OCI-LY7 (cell line): Measurements from ENCODE around the gene INPP4A. TPM values are rescaled to one million over a fixed set of nuclear protein-coding genes. Genes with fewer than 3 reads are reported as not detected.

ENCODE experiments used
- BruUV-seq: library from RNA; stranded (reverse); fragments of 400-500 nt; replicated peaks from 2 replicates; lab custom pipeline; 2021; lab: Mats Ljungman, UMichigan
- CTCF ChIA-PET: fragments of 300-600 bp; sonication (Branson Sonifier 250); formaldehyde crosslinking; loops from one replicate; lab custom pipeline; 2022; ENCODE audit warnings: antibody characterized with exemption; ENCODE audit not compliant: unreplicated experiment; lab: Charles Lee
- POLR2A ChIA-PET: fragments of 300-600 bp; sonication (Branson Sonifier 250); formaldehyde crosslinking; loops from one replicate; lab custom pipeline; 2022; ENCODE audit warnings: antibody characterized with exemption; lab: Charles Lee
- DNase-seq: peaks from one replicate; pipeline ENCODE4 v3.0.0-alpha.2; 2015; ENCODE audit warnings: low spot score
- H2AFZ ChIP-seq: fragments of 200-600 bp; sonication (generic), shearing (Covaris generic); 2 replicates; pipeline ENCODE4 v1.6.1; 2014; ENCODE audit warnings: mild to moderate bottlenecking, antibody characterized with exemption, low read length, moderate library complexity
- H3K27ac ChIP-seq: fragments of 200-600 bp; sonication (generic); 2 replicates; pipeline ENCODE4 v1.5.1; 2014; ENCODE audit warnings: mixed run types, low read depth, mild to moderate bottlenecking, moderate library complexity, low read length, inconsistent platforms; ENCODE audit not compliant: poor library complexity, severe bottlenecking
- H3K36me3 ChIP-seq: fragments of 200-600 bp; sonication (generic); 2 replicates; pipeline ENCODE4 v1.6.1; 2014; ENCODE audit warnings: mild to moderate bottlenecking, antibody characterized with exemption, low read length, moderate library complexity, mixed read lengths; ENCODE audit not compliant: insufficient read depth
- H3K4me1 ChIP-seq: fragments of 200-600 bp; sonication (generic); 2 replicates; pipeline ENCODE4 v1.5.1; 2014; ENCODE audit warnings: mild to moderate bottlenecking, low read length; ENCODE audit not compliant: insufficient read depth, poor library complexity, severe bottlenecking
- H3K4me2 ChIP-seq: fragments of 200-600 bp; sonication (generic); 2 replicates; pipeline ENCODE4 v1.6.1; 2014; ENCODE audit warnings: mild to moderate bottlenecking, low read length
- H3K4me3 ChIP-seq: fragments of 200-600 bp; sonication (generic); 2 replicates; pipeline ENCODE4 v1.5.1; 2014; ENCODE audit warnings: mild to moderate bottlenecking, low read depth, low read length; ENCODE audit not compliant: poor library complexity, severe bottlenecking
- H3K79me2 ChIP-seq: fragments of 200-600 bp; sonication (generic); 2 replicates; pipeline ENCODE4 v1.6.1; 2016; ENCODE audit warnings: low read depth, mild to moderate bottlenecking, low read length, moderate library complexity, mixed read lengths; ENCODE audit not compliant: insufficient read depth
- H3K9me2 ChIP-seq: fragments of 200-600 bp; sonication (generic); 2 replicates; pipeline ENCODE4 v1.6.1; 2016; ENCODE audit warnings: mild to moderate bottlenecking, low read length, mixed read lengths; ENCODE audit not compliant: insufficient read depth
- H3K9me3 ChIP-seq: fragments of 200-600 bp; sonication (generic); 2 replicates; pipeline ENCODE4 v1.6.1; 2014; ENCODE audit warnings: mild to moderate bottlenecking, mixed run types, low read length, mixed read lengths
- H4K20me1 ChIP-seq: fragments of 200-600 bp; sonication (generic); 2 replicates; pipeline ENCODE4 v1.6.1; 2014; ENCODE audit warnings: mild to moderate bottlenecking, antibody characterized with exemption, low read length, moderate library complexity, mixed read lengths; ENCODE audit not compliant: insufficient read depth
- EZH2phosphoT487 ChIP-seq: fragments of 200-600 bp; sonication (generic); IDR thresholded peaks from 2 replicates; pipeline ENCODE4 v1.6.1; 2018; ENCODE audit warnings: low read depth, borderline replicate concordance, mild to moderate bottlenecking, mixed run types, antibody characterized with exemption, low read length, moderate library complexity, mixed read lengths
- intact Hi-C: fragments of 100-400 bp; cut with micrococcal nuclease; formaldehyde crosslinking; loops from one replicate; pipeline ENCODE4 v1.10.0; 2022; ENCODE audit not compliant: unreplicated experiment
- total RNA-seq, 2 experiments: library from RNA; depleted of rRNA in 1 of 2; stranded (reverse); fragments of >200 nt in 1 of 2; shearing (Covaris generic) in 1 of 2; gene quantifications; 2 replicates each; pipeline ENCODE4 v1.2.3, GENCODE V29; 2014 to 2022
- TF ChIP-seq, protein P1 (sequence below): fragments of 200-600 bp; sonication (generic); conservative IDR thresholded peaks from 2 replicates; pipeline ENCODE4 v1.5.1; 2014; ENCODE audit warnings: mild to moderate bottlenecking, antibody characterized with exemption, low read length, moderate library complexity, mixed read lengths

Gene INPP4A
- total RNA-seq, 2 experiments from 2014 or later: 28.5 to 28.6 TPM

DNA sequence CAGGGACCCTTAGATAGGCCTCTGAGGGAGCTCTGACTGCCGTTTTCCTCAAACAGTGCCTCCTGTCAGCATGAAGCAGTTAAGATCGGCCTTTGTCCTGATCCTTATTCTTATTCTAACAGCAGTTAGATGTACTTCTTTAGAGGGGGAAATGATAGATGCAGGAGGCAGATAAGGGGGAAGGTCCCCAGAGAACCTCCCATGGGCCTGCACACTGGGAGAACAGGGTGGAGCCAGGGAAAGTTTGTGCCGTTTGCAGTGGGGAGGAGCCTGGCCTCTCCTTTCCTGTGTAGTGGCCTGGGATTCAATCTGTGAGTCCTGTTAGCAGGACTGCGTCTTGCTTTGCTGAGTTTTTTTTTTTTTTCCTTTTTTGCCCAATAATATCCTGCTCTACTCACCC is 7.9 kb upstream of the INPP4A start:
- Histone ChIP-seq H3K9me3 (peaks cover 20% of the 10 kb centered on the region), H3K9me2 (no peaks in the 10 kb centered on the region), H3K36me3 (no peaks in the 10 kb centered on the region), H3K4me3 (no peak overlapping the region), H2AFZ (no peak overlapping the region), H3K4me2 (no peak overlapping the region), H3K4me1 (peaks cover 4% of the 10 kb centered on the region), H3K27ac (no peak overlapping the region), H3K79me2 (no peaks in the 10 kb centered on the region), H4K20me1 (no peaks in the 10 kb centered on the region)
- no TSS peak for BruUV-seq
- ChIA-PET CTCF (no interaction called here), POLR2A (no interaction called here)
- TF ChIP-seq, protein P1, sequence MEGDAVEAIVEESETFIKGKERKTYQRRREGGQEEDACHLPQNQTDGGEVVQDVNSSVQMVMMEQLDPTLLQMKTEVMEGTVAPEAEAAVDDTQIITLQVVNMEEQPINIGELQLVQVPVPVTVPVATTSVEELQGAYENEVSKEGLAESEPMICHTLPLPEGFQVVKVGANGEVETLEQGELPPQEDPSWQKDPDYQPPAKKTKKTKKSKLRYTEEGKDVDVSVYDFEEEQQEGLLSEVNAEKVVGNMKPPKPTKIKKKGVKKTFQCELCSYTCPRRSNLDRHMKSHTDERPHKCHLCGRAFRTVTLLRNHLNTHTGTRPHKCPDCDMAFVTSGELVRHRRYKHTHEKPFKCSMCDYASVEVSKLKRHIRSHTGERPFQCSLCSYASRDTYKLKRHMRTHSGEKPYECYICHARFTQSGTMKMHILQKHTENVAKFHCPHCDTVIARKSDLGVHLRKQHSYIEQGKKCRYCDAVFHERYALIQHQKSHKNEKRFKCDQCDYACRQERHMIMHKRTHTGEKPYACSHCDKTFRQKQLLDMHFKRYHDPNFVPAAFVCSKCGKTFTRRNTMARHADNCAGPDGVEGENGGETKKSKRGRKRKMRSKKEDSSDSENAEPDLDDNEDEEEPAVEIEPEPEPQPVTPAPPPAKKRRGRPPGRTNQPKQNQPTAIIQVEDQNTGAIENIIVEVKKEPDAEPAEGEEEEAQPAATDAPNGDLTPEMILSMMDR: no peak
- no peak for TF ChIP-seq EZH2phosphoT487
- intact Hi-C loops: no loop called here
- DNase-seq: no peak

DNA sequence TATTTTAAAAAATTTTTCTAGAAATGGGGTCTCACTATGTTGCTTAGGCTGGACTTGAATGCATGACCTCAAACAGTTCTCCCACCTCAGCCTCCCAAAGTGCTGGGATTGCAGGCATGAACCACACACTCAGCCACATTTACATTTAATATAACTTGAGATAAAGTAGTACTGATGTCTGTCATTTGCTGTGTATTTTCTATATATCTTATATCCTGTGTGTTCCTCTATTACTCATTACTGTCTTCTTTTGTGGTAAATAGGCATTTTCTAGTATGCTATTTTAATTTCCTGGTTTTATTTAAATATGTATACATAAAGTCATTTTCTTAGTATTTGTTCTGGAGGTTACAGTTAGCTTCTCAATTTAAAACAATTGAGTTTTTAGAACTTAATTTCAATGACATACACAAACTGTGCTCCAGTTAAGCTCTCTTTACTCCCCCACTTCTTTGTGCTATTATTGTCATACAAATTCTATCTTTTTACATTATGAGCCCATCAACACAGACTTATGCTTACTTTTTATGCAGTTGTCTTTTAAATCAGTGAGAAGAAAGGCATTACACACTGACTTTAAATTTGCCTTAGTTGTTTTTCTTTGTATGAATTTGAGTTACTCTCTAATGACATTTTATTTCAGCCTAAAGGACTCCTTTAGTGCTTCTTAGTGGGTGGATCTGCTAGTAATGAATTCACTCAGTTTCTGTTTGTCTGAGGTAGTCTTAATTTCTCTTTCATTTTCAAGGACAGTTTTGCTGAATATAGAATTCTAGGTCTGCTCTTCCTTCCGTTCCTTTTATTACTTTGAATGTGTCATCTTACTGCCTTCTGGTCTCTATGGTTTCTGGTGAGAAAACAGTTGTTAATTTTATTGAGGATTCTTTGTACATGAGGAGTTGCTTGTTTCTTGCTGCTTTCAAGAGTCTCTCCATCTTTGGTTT is 6.2 kb upstream of the INPP4A start:
- H3K27ac ChIP-seq: no peak overlapping the region
- POLR2A ChIA-PET: no interaction called here
- intact Hi-C loops: no loop called here

More for the DNA sequence above, 6.2 kb upstream of the INPP4A start:
- Histone ChIP-seq H3K4me2 (no peak overlapping the region), H4K20me1 (no peaks in the 10 kb centered on the region), H3K4me3 (no peak overlapping the region), H3K9me2 (no peaks in the 10 kb centered on the region), H2AFZ (no peak overlapping the region), H3K9me3 (peaks cover 7% of the 10 kb centered on the region), H3K36me3 (no peaks in the 10 kb centered on the region), H3K4me1 (peaks cover 4% of the 10 kb centered on the region), H3K79me2 (no peaks in the 10 kb centered on the region)
- TF ChIP-seq, protein P1: no peak
- TF ChIP-seq EZH2phosphoT487: no peak
- no TSS peak for BruUV-seq
- no peak for DNase-seq
- CTCF ChIA-PET: no interaction called here
